ENCODE results near the gene SLAMF8.

- no peak for TF ChIP-seq E2F1 (CRISPR knock-in tag; IDR thresholded peaks at IDR 0.05)
- no peak for TF ChIP-seq FOXJ3 (CRISPR knock-in tag; IDR thresholded peaks at IDR 0.05; ENCODE audit: borderline replicate concordance)
- TF ChIP-seq ZBTB21 (CRISPR knock-in tag; IDR thresholded peaks at IDR 0.05; ENCODE audit: borderline replicate concordance), result no peak
- no peak for TF ChIP-seq ATF3 (CRISPR knock-in tag; conservative IDR thresholded peaks at IDR 0.05)
- no peak for TF ChIP-seq TCF7 (CRISPR knock-in tag; IDR thresholded peaks at IDR 0.05; ENCODE audit: low read depth)
- TF ChIP-seq TP53 (CRISPR knock-in tag; IDR thresholded peaks at IDR 0.05), result no peak
- TF ChIP-seq SMAD4 (CRISPR knock-in tag; IDR thresholded peaks at IDR 0.05), result no peak
- TF ChIP-seq MYBL2 (CRISPR knock-in tag; IDR thresholded peaks at IDR 0.05), result no peak
- TF ChIP-seq, protein P1, sequence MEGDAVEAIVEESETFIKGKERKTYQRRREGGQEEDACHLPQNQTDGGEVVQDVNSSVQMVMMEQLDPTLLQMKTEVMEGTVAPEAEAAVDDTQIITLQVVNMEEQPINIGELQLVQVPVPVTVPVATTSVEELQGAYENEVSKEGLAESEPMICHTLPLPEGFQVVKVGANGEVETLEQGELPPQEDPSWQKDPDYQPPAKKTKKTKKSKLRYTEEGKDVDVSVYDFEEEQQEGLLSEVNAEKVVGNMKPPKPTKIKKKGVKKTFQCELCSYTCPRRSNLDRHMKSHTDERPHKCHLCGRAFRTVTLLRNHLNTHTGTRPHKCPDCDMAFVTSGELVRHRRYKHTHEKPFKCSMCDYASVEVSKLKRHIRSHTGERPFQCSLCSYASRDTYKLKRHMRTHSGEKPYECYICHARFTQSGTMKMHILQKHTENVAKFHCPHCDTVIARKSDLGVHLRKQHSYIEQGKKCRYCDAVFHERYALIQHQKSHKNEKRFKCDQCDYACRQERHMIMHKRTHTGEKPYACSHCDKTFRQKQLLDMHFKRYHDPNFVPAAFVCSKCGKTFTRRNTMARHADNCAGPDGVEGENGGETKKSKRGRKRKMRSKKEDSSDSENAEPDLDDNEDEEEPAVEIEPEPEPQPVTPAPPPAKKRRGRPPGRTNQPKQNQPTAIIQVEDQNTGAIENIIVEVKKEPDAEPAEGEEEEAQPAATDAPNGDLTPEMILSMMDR (IDR thresholded peaks at IDR 0.05), result no peak
- no peak for TF ChIP-seq JUN (CRISPR knock-in tag; IDR thresholded peaks at IDR 0.05)
- no peak for TF ChIP-seq TEAD4 (CRISPR knock-in tag; IDR thresholded peaks at IDR 0.05)
- no peak for TF ChIP-seq USF1 (CRISPR knock-in tag; IDR thresholded peaks at IDR 0.05)
Observed at GRCh38 chr1:159795534-159795933, 31.1 kb upstream of the SLAMF8 start.
